Prostate gland (tissue), 2 donors: Measurements from ENCODE around the gene RIGI.
"Not testable (repeated sequence)": the region's sequence is repeated elsewhere in the genome, so short reads cannot be mapped to it uniquely, and the experiment has no call there.

Source experiments
- CTCF ChIP-seq, 4 experiments: fragments of 200-600 bp in 2 of 4; fragments of 450-650 bp in 2 of 4; sonication (generic) in 2 of 4; IDR thresholded peaks; 1 replicate in 3 of 4; 2 replicates in 1 of 4; pipeline ENCODE4 v1.5.1; 2016 to 2019; ENCODE audit warnings: antibody characterized with exemption in 4 of 4, mild to moderate bottlenecking in 2 of 4, moderate library complexity in 2 of 4
- POLR2A ChIP-seq: fragments of 450-650 bp; IDR thresholded peaks from one replicate; pipeline ENCODE4 v1.6.1; 2016; ENCODE audit warnings: antibody characterized with exemption, mild to moderate bottlenecking
- POLR2AphosphoS5 ChIP-seq: sonication (generic); formaldehyde crosslinking; IDR thresholded peaks from one replicate; pipeline ENCODE4 v1.6.1; 2017; ENCODE audit warnings: antibody characterized with exemption

- TF ChIP-seq POLR2A; CTCF (IDR thresholded peaks at IDR 0.05); POLR2AphosphoS5: not testable (repeated sequence)
Measured at GRCh38 chr9:32548213-32548612, 22.2 kb upstream of the RIGI start.
